Bronchial epithelial cell (primary cell): ENCODE data around the gene SGCD. TPM values are rescaled to one million over a fixed set of nuclear protein-coding genes. Genes with fewer than 3 reads are reported as not detected.

Source experiments
- DNase-seq: peaks from one replicate; pipeline ENCODE4 v3.0.0-alpha.2; 2010; ENCODE audit warnings: low read depth
- FAIRE-seq: peaks from 2 replicates; lab custom pipeline; 2011; peaks lifted over from hg19 to GRCh38; lab: Jason Lieb, UNC
- H3K27me3 ChIP-seq: 2 replicates; pipeline ENCODE4 v1.5.1; 2011; ENCODE audit warnings: low read length; ENCODE audit not compliant: control insufficient read depth, insufficient read depth
- H3K36me3 ChIP-seq: 2 replicates; pipeline ENCODE4 v1.5.1; 2011; ENCODE audit warnings: low read length; ENCODE audit not compliant: control insufficient read depth, insufficient read depth
- H3K4me3 ChIP-seq: 2 replicates; pipeline ENCODE4 v1.5.1; 2011; ENCODE audit warnings: mild to moderate bottlenecking, low read depth, low read length, control low read depth
- total RNA-seq: library from RNA; depleted of rRNA; stranded (reverse); fragments of >200 nt; gene quantifications from 2 replicates; pipeline ENCODE4 v1.2.1, GENCODE V29; 2014
- TF ChIP-seq, protein P1 (sequence below): IDR thresholded peaks from 2 replicates; pipeline ENCODE4 v1.5.1; 2011; ENCODE audit warnings: mild to moderate bottlenecking, moderate library complexity, low read length, control low read depth, inconsistent platforms; ENCODE audit not compliant: insufficient read depth, severe bottlenecking

SGCD gene
- total RNA-seq, 1 donor from 2014 or later: under 0.01 TPM

DNA sequence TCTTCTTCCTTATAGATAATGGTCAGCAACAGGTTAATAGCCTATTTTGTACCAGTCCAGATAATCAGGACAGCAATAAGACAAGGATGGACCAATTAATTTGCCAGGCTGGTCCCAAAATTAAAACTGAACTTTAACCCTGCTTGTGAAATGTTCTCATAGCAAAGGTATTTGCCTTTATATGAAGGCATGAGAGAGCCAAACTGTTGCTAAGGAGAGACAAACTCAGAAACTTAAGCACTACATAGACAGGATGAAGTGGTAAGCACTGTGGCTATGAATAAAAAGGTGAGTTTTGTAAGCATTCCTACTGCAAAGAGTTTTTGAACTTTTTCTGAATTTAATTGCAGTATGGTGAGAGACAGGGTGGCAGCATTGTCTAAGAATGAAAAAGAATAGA, 348.4 kb downstream of the SGCD start:
- FAIRE-seq: no peak
- no peaks in the 10 kb centered on the region for H3K36me3 ChIP-seq
- H3K27me3 ChIP-seq: no peaks in the 10 kb centered on the region
- TF ChIP-seq, protein P1, sequence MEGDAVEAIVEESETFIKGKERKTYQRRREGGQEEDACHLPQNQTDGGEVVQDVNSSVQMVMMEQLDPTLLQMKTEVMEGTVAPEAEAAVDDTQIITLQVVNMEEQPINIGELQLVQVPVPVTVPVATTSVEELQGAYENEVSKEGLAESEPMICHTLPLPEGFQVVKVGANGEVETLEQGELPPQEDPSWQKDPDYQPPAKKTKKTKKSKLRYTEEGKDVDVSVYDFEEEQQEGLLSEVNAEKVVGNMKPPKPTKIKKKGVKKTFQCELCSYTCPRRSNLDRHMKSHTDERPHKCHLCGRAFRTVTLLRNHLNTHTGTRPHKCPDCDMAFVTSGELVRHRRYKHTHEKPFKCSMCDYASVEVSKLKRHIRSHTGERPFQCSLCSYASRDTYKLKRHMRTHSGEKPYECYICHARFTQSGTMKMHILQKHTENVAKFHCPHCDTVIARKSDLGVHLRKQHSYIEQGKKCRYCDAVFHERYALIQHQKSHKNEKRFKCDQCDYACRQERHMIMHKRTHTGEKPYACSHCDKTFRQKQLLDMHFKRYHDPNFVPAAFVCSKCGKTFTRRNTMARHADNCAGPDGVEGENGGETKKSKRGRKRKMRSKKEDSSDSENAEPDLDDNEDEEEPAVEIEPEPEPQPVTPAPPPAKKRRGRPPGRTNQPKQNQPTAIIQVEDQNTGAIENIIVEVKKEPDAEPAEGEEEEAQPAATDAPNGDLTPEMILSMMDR: no peak
- no peak overlapping the region for H3K4me3 ChIP-seq
- DNase-seq: no peak

DNA sequence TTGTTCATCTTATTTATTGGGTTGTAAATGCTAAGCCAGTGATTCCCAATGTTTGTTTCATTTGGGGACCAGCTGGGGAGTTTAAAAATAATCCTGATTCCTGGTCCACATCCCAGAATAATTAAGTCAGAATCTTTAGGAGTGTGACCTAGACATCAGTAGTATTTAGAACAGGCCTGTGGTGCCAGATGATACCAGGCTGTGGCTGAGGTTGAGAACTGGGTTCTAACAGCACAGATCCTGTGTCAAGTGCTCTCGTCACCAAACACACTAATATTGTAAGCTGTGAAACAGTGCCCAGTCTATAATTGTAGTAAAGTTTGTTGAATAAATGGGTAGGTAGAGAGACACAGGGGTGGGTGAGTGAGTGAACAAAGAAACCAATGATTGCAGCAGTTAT, 351.0 kb downstream of the SGCD start:
- no peak for DNase-seq
- no peak for FAIRE-seq

DNA sequence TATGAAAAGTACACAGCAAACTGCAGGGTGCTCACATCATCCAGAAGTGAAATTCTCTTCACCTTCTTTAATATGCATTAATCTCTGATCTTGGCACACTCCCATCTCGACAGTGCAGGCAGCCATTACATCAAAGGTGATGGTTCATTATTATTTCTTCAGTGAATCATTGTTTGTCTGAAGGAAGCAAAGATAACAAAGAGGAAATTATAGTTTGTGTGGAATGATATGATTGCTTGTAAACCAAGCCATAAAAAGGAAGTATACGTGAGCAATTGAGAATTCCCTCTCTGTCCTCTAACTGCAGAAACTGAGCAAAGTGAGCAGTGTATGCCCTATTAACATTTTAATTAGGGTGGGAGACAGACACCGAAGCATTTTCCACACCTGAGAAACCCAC, 351.5 kb downstream of the SGCD start:
- TF ChIP-seq, protein P1: no peak
- Histone ChIP-seq H3K36me3 (no peaks in the 10 kb centered on the region), H3K4me3 (no peak overlapping the region), H3K27me3 (no peaks in the 10 kb centered on the region)
- DNase-seq (peak; percentile 8), FAIRE-seq (no peak)

More for the DNA sequence above, 351.0 kb downstream of the SGCD start:
- TF ChIP-seq, protein P1: no peak
- H3K36me3 ChIP-seq: no peaks in the 10 kb centered on the region
- no peak overlapping the region for H3K4me3 ChIP-seq
- no peaks in the 10 kb centered on the region for H3K27me3 ChIP-seq

DNA sequence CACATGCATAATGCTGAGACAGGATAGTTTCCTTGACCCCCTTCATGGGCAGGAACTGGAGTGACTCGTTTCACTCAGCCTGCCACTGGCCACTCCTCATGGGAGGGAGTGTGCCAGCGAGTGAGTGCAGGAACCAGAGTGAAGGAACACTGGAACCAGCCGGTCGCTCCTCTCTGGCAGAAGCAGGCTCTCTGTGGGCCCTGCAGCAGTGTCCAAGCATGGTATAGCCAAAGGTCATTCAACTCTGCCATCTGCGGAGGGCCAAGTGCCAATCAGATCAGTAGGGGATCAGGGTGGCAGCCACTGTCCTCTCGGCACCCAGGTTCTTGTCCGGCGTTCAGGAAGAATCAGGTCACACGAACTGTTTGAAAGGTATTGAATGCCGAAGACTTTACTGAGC, 353.9 kb downstream of the SGCD start:
- no peak for DNase-seq
- Histone ChIP-seq H3K27me3 (no peaks in the 10 kb centered on the region), H3K4me3 (no peak overlapping the region), H3K36me3 (no peaks in the 10 kb centered on the region)
- TF ChIP-seq, protein P1: no peak
- FAIRE-seq: no peak

DNA sequence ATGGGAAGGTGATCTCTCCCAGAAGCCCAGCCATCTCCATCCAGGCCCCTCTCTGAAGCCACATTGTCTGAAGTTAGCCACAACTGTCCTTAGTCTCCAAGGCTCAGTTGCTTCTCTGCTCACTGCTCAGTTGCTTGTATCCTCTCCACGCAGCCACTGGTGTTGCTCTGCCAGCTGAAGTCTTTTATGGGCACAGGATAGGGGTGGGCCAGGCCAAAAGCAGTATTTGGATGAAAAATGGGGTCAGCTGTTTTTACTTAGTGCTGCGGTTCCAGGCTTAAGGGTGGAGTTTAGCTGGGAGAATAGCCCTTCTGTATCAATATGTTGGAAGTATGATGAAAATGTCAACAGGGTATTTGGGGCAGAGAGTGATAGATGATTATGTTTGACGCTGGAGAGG, 354.3 kb downstream of the SGCD start:
- TF ChIP-seq, protein P1: no peak

DNA sequence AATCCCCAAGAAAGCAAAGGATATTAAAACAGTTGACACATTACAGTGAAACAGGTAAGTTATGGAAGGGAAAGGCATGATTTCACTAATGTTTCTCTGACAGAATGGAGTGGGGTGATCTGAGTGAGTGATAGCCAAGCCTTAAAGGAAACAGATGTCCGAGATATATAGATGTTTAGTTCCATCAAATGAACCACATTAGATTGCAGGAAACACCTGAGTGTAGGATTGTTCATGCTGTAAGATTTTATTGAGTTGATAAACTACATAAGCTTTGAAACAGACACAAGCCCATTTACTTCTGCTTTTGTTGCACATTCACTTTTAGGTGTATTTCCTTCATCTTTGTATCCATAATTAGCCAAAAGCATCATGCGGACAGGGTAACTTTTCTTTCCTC, 356.0 kb downstream of the SGCD start:
- TF ChIP-seq, protein P1: no peak
- Histone ChIP-seq H3K27me3 (no peaks in the 10 kb centered on the region), H3K4me3 (no peak overlapping the region), H3K36me3 (no peaks in the 10 kb centered on the region)
- DNase-seq: no peak
- FAIRE-seq: no peak

More for the DNA sequence above, 354.3 kb downstream of the SGCD start:
- no peaks in the 10 kb centered on the region for H3K36me3 ChIP-seq
- FAIRE-seq (no peak), DNase-seq (no peak)
- no peaks in the 10 kb centered on the region for H3K27me3 ChIP-seq
- H3K4me3 ChIP-seq: no peak overlapping the region
